Psoas muscle (tissue), 8 donors: ENCODE data around the gene ARHGAP19. TPM values are rescaled to one million over a fixed set of nuclear protein-coding genes. Genes with fewer than 3 reads are reported as not detected.

ENCODE experiments used
- ATAC-seq, 4 donors: fragments of 200-7000 bp; cut with Tn5 transposase; one replicate each; pipeline ENCODE4 v1.9.1; 2020; ENCODE audit warnings: moderate library complexity in 3 of 4, mild to moderate bottlenecking in 2 of 4
- DNase-seq, 2 donors: peaks; one replicate each; pipeline ENCODE4 v3.0.0-alpha.2; 2020
- H3K27ac ChIP-seq: fragments of 200-600 bp; one replicate; pipeline ENCODE4 v1.8.0; 2022
- H3K27me3 ChIP-seq, 3 donors: fragments of 200-600 bp in 1 of 3; one replicate each; pipeline versions ENCODE4 v1.6.1 to v1.8.0; 2013 to 2022; ENCODE audit warnings: low read length in 2 of 3, mild to moderate bottlenecking in 2 of 3, moderate library complexity in 1 of 3; ENCODE audit not compliant: insufficient read depth in 3 of 3
- H3K36me3 ChIP-seq, 2 donors: fragments of 200-600 bp in 1 of 2; one replicate each; pipeline versions ENCODE4 v1.6.1 to v1.8.0; 2013 to 2022; ENCODE audit warnings: low read depth in 1 of 2, mild to moderate bottlenecking in 1 of 2, moderate library complexity in 1 of 2; ENCODE audit not compliant: insufficient read depth in 1 of 2
- H3K4me1 ChIP-seq: fragments of 200-600 bp; one replicate; pipeline ENCODE4 v1.8.0; 2022
- H3K4me3 ChIP-seq: fragments of 200-600 bp; one replicate; pipeline ENCODE4 v1.8.0; 2022; ENCODE audit warnings: mild to moderate bottlenecking
- H3K9me3 ChIP-seq: fragments of 200-600 bp; one replicate; pipeline ENCODE4 v1.8.0; 2022
- WGBS, 3 donors: extraction: QIAGEN DNeasy Blood & Tissue Kit; methylation state at CpG; one replicate each; pipeline versions ENCODE4 v1.1.6 to v1.1.7; 2013; 5-methylcytosine and 5-hydroxymethylcytosine counted together
- intact Hi-C, 2 donors: fragments of 100-400 bp; cut with DNase I; formaldehyde crosslinking; loops; one replicate each; pipeline versions ENCODE4 v1.11.0 to v1.14.2; 2022
- polyA plus RNA-seq, 3 donors: library from polyadenylated mRNA; stranded (reverse); fragments of 200-250 nt; gene quantifications; one replicate each; pipeline ENCODE4 v1.2.3, GENCODE V29; 2013
- total RNA-seq, 4 donors: library from RNA; stranded (reverse); fragmentation: NEBNext Ultra II Directional in 2 of 4; extraction: Animal tissue kit (Norgen Biotek cat#: 25700) in 2 of 4; gene quantifications; one replicate each; pipeline versions ENCODE4 v1.2.1 to v1.2.4, GENCODE V29; 2021 to 2023
- TF ChIP-seq, protein P1 (sequence below): fragments of 200-600 bp; IDR thresholded peaks from one replicate; pipeline ENCODE4 v1.8.0; 2022; ENCODE audit warnings: antibody characterized with exemption
- donor health status: healthy with polysubstance abuse.
- donor health status: DM: no; HTN: no; CAD: no; lungs with moderate emphysema.
- donor health status: Bipolar disorder and iron deficiency.
- donor health status: healthy.
- donor health status: DM: yes; HTN: yes; CAD: no.
- donor health status: DM: no; HTN: no; CAD: no.
- donor health status: DM: no; HTN: no; CAD: no.
- donor health status: DM: yes; HTN: yes; CAD: no.

ARHGAP19 gene
- total and polyA plus RNA-seq, 7 donors, result 0.77 to 3.9 (median 1.8) TPM

DNA sequence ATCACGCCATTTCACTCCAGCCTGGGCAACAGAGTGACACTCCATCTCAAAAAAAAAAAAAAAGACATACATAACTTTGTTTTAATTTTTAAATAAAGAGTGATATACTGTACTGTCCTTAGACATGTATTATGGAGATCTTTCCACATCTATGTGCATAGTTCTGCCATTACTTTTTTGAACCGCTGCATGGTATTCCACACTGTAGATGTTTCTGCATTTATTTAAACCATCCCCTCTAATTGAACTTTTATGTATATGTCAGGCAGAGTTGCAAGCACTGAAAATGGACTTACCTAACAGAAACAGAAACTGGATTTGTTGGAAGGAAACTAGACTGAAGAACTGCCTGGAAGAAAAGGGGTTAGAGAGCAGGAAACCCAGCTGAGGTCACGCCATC, 8.5 kb upstream of the ARHGAP19 start:
- 89 to 96% (median 93%) methylated on average over 3 of the region's 3 CpGs for WGBS, 3 donors
- intact Hi-C loops, result no loop called here
- TF ChIP-seq, protein P1, sequence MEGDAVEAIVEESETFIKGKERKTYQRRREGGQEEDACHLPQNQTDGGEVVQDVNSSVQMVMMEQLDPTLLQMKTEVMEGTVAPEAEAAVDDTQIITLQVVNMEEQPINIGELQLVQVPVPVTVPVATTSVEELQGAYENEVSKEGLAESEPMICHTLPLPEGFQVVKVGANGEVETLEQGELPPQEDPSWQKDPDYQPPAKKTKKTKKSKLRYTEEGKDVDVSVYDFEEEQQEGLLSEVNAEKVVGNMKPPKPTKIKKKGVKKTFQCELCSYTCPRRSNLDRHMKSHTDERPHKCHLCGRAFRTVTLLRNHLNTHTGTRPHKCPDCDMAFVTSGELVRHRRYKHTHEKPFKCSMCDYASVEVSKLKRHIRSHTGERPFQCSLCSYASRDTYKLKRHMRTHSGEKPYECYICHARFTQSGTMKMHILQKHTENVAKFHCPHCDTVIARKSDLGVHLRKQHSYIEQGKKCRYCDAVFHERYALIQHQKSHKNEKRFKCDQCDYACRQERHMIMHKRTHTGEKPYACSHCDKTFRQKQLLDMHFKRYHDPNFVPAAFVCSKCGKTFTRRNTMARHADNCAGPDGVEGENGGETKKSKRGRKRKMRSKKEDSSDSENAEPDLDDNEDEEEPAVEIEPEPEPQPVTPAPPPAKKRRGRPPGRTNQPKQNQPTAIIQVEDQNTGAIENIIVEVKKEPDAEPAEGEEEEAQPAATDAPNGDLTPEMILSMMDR, result no peak
- Histone ChIP-seq H3K27ac (no peak overlapping the region), H3K9me3 (no peaks in the 10 kb centered on the region), H3K27me3 (peaks cover 0 to 2% (median 0%) of the 10 kb centered on the region in 3 donors), H3K4me1 (no peaks in the 10 kb centered on the region), H3K36me3 (no peaks in the 10 kb centered on the region), H3K4me3 (no peak overlapping the region)
- DNase-seq (no peak), ATAC-seq (no peak)

DNA sequence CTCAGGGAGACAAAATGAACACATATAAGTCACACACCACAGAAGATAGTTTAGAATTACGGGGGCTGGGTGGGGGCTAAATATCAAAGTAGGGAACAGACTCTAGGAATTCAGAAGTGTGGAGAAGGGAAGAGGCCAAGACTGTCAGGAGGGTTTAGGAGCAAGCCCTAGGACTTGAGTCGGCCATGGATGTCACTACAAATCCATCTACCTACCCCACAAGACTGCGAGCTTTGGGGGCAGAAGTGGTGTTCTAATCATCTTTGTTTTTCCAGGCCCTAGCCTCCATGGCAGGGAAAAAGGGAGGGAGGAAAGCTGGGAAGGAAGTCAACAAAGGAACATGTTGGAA, 5.8 kb upstream of the ARHGAP19 start:
- no peaks in the 10 kb centered on the region for H3K4me1 ChIP-seq
- no peak overlapping the region for H3K27ac ChIP-seq
- no peaks in the 10 kb centered on the region for H3K9me3 ChIP-seq
- ATAC-seq, result no peak
- H3K36me3 ChIP-seq, result no peaks in the 10 kb centered on the region
- no peak for DNase-seq
- intact Hi-C loops, result no loop called here
- TF ChIP-seq, protein P1, result no peak
- 84 to 94% (median 86%) methylated on average over 3 of the region's 3 CpGs for WGBS, 3 donors
- H3K4me3 ChIP-seq, result no peak overlapping the region
- peaks cover 0 to 2% (median 0%) of the 10 kb centered on the region in 3 donors for H3K27me3 ChIP-seq

DNA sequence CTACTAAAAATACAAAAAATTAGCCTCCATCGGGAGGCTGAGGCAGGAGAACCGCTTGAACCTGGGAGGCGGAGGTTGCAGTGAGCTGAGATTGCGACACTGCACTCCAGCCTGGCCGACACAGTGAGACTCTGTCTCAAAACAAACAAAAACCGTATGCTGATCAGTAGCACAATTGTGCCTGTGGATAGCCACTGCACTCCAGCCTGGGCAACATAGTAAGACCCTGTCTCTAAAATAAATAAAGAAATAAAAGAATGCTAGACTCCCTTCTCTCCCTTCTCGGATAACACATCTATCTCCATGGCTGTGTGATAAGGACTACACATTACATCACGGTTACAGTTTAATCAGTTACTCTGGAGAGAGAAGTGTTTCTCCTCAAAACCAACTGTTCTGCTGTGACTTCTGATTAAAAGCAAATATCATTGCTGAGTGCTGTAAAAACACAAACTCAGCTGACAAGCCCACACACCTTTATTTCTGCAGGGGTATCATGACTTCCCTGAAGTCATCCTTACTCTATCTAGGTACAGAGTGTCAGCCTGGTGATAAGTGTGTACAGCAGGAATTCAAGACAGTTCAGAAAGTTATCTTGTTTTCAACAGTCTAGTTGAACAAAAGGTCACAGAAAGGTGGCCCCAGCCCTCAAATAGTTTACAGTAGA, 5.3 kb upstream of the ARHGAP19 start:
- WGBS, 3 donors, result 83 to 92% (median 88%) methylated on average over 8 of the region's 8 CpGs
- DNase-seq (no peak), ATAC-seq (no peak)
- no peaks in the 10 kb centered on the region for H3K36me3 ChIP-seq
- H3K4me3 ChIP-seq, result no peak overlapping the region
- intact Hi-C loops, result no loop called here
- H3K27ac ChIP-seq, result no peak overlapping the region
- no peaks in the 10 kb centered on the region for H3K4me1 ChIP-seq
- peaks cover 0 to 2% (median 0%) of the 10 kb centered on the region in 3 donors for H3K27me3 ChIP-seq
- TF ChIP-seq, protein P1, result no peak
- no peaks in the 10 kb centered on the region for H3K9me3 ChIP-seq

DNA sequence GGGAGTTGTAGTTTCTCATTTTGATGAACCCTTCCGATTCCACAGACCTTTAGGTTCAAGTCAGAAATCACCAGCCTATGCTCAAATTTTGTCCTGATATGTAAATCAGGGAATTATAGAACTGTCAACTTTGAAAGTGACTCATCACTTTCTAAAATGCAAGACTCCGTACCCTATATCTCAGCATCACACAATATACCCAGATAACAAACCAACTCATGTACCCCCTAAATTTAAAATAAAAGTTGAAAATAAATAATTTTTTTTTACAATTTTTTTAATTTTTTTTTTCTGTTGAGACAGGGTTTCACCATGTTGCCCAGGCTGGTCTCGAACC, 393 bp upstream of the ARHGAP19 start:
- TF ChIP-seq, protein P1, result no peak

More for the DNA sequence above, 393 bp upstream of the ARHGAP19 start:
- H3K27me3 ChIP-seq, result no peaks in the 10 kb centered on the region
- no peak overlapping the region for H3K4me3 ChIP-seq
- no peaks in the 10 kb centered on the region for H3K9me3 ChIP-seq
- intact Hi-C loops, result loop anchor here in 1 of 2 donors (1.0 to 5.0 kb wide), 2 partner anchors 25 to 39 kb away; partner anchors contain the start of gene FRAT2
- ATAC-seq, result no peak
- peaks cover 8% of the 10 kb centered on the region for H3K4me1 ChIP-seq
- no peak overlapping the region for H3K27ac ChIP-seq
- no peak for DNase-seq
- 61 to 62% (median 61%) methylated on average over 3 of the region's 3 CpGs for WGBS, 3 donors
- H3K36me3 ChIP-seq, result peaks cover 0 to 3% of the 10 kb centered on the region in 2 donors
